Measurements from ENCODE around the gene APMAP. TPM values are rescaled to one million over a fixed set of nuclear protein-coding genes. Genes with fewer than 3 reads are reported as not detected.
"Not testable (repeated sequence)": the region's sequence is repeated elsewhere in the genome, so short reads cannot be mapped to it uniquely, and the experiment has no call there.

Gene APMAP
- total and polyA plus RNA-seq, 5 experiments from 2014 or later = 46.0 to 234 (median 74.5) TPM

GRCh38 chr20:24920706-24921105, 71.8 kb downstream of the APMAP start:
- peaks cover 0 to 19% (median 4%) of the 10 kb centered on the region in 5 donors for H3K27me3 Mint-ChIP-seq
- ATAC-seq = not testable (repeated sequence)

GRCh38 chr20:24919665-24920064, 72.9 kb downstream of the APMAP start:
- POLR2A ChIA-PET, DNase-seq: not testable (repeated sequence)

More at GRCh38 chr20:24920706-24921105, 71.8 kb downstream of the APMAP start:
- H3K4me3 Mint-ChIP-seq, H3K4me1 Mint-ChIP-seq, DNase-seq, H3K36me3 Mint-ChIP-seq, POLR2A ChIA-PET, H3K27ac Mint-ChIP-seq: not testable (repeated sequence)
- peaks cover 0 to 11% (median 0%) of the 10 kb centered on the region in 9 donors for H3K9me3 Mint-ChIP-seq

GRCh38 chr20:24918579-24919566, 73.7 kb downstream of the APMAP start:
- no peak for ATAC-seq
- H3K27me3 Mint-ChIP-seq = peaks cover 0 to 19% (median 4%) of the 10 kb centered on the region in 5 donors
- H3K4me1 Mint-ChIP-seq = peaks cover 0 to 5% (median 2%) of the 10 kb centered on the region in 4 donors
- POLR2A ChIA-PET = no interaction called here
- peak overlapping the region in 2 of 10 donors; percentile 7 to 8 for H3K4me3 Mint-ChIP-seq
- peak overlapping the region in 4 of 10 donors; percentile 6 to 48 (median 44) for H3K27ac Mint-ChIP-seq
- no peak for DNase-seq
- H3K36me3 Mint-ChIP-seq = peaks cover 0 to 4% (median 2%) of the 10 kb centered on the region in 3 donors
- H3K9me3 Mint-ChIP-seq = peaks cover 0 to 11% (median 0%) of the 10 kb centered on the region in 9 donors

More at GRCh38 chr20:24919665-24920064, 72.9 kb downstream of the APMAP start:
- peaks cover 0 to 11% (median 0%) of the 10 kb centered on the region in 9 donors for H3K9me3 Mint-ChIP-seq
- not testable (repeated sequence) for H3K36me3 Mint-ChIP-seq, H3K4me1 Mint-ChIP-seq, ATAC-seq, H3K4me3 Mint-ChIP-seq
- H3K27me3 Mint-ChIP-seq = peaks cover 0 to 19% (median 4%) of the 10 kb centered on the region in 5 donors
- H3K27ac Mint-ChIP-seq = peak overlapping the region in 1 of 10 donors; percentile 8

- peaks cover 0 to 19% (median 4%) of the 10 kb centered on the region in 5 donors for H3K27me3 Mint-ChIP-seq
- peak overlapping the region in 3 of 10 donors; percentile 7 to 18 (median 8) for H3K4me3 Mint-ChIP-seq
- peaks cover 0 to 3% (median 2%) of the 10 kb centered on the region in 3 donors for H3K36me3 Mint-ChIP-seq
- H3K4me1 Mint-ChIP-seq = peaks cover 0 to 5% (median 2%) of the 10 kb centered on the region in 4 donors
- peaks cover 0 to 9% (median 0%) of the 10 kb centered on the region in 9 donors for H3K9me3 Mint-ChIP-seq
- peak overlapping the region in 4 of 10 donors; percentile 43 to 56 (median 46) for H3K27ac Mint-ChIP-seq
- POLR2A ChIA-PET = no interaction called here
- ATAC-seq (peak; percentile 47 to 54), DNase-seq (peak in 7 of 10 donors; percentile 16 to 42 (median 36))
Observed at GRCh38 chr20:24917797-24918578, 74.6 kb downstream of the APMAP start.

- Mint-ChIP-seq H3K4me1 (peaks cover 0 to 5% (median 2%) of the 10 kb centered on the region in 4 donors), H3K9me3 (peaks cover 0 to 8% (median 0%) of the 10 kb centered on the region in 9 donors), H3K27me3 (peaks cover 0 to 19% (median 4%) of the 10 kb centered on the region in 5 donors), H3K36me3 (peaks cover 0 to 2% (median 0%) of the 10 kb centered on the region in 3 donors), H3K4me3 (no peak overlapping the region), H3K27ac (peak overlapping the region in 2 of 10 donors; percentile 46 to 71)
- POLR2A ChIA-PET = no interaction called here
- ATAC-seq = no peak
- no peak for DNase-seq
Observed at GRCh38 chr20:24917056-24917455, 75.5 kb downstream of the APMAP start.

GRCh38 chr20:24916412-24916811, 76.1 kb downstream of the APMAP start:
- H3K27ac Mint-ChIP-seq = no peak overlapping the region
- H3K27me3 Mint-ChIP-seq = peaks cover 0 to 19% (median 4%) of the 10 kb centered on the region in 5 donors
- DNase-seq (no peak), ATAC-seq (no peak)
- peaks cover 0 to 2% (median 0%) of the 10 kb centered on the region in 3 donors for H3K36me3 Mint-ChIP-seq
- H3K9me3 Mint-ChIP-seq = peaks cover 0 to 5% (median 0%) of the 10 kb centered on the region in 9 donors
- H3K4me1 Mint-ChIP-seq = peaks cover 0 to 5% (median 2%) of the 10 kb centered on the region in 4 donors
- H3K4me3 Mint-ChIP-seq = no peak overlapping the region
- POLR2A ChIA-PET = no interaction called here

GRCh38 chr20:24915892-24916291, 76.7 kb downstream of the APMAP start:
- ATAC-seq = no peak
- Mint-ChIP-seq H3K27me3 (peaks cover 0 to 14% (median 4%) of the 10 kb centered on the region in 5 donors), H3K4me3 (no peak overlapping the region), H3K4me1 (peaks cover 0 to 5% (median 2%) of the 10 kb centered on the region in 4 donors), H3K9me3 (peaks cover 0 to under 1% (median 0%) of the 10 kb centered on the region in 9 donors), H3K27ac (no peak overlapping the region), H3K36me3 (peaks cover 0 to under 1% (median 0%) of the 10 kb centered on the region in 3 donors)
- POLR2A ChIA-PET = no interaction called here
- DNase-seq = no peak

- H3K4me3 Mint-ChIP-seq = no peak overlapping the region
- POLR2A ChIA-PET = no interaction called here
- no peak for DNase-seq
Observed at GRCh38 chr20:24915440-24915839, 77.1 kb downstream of the APMAP start.

GRCh38 chr20:24914388-24915241, 77.9 kb downstream of the APMAP start:
- POLR2A ChIA-PET = no interaction called here
- peak overlapping the region in 2 of 10 donors; percentile 10 to 46 for H3K27ac Mint-ChIP-seq
- peaks cover 0 to 6% (median 2%) of the 10 kb centered on the region in 5 donors for H3K27me3 Mint-ChIP-seq
- DNase-seq = no peak
- no peak for ATAC-seq
- no peak overlapping the region for H3K4me3 Mint-ChIP-seq
- peaks cover 0 to 5% (median 2%) of the 10 kb centered on the region in 4 donors for H3K4me1 Mint-ChIP-seq
- H3K9me3 Mint-ChIP-seq = peaks cover 0 to 2% (median 0%) of the 10 kb centered on the region in 9 donors
- H3K36me3 Mint-ChIP-seq = no peaks in the 10 kb centered on the region

More at GRCh38 chr20:24915440-24915839, 77.1 kb downstream of the APMAP start:
- H3K27ac Mint-ChIP-seq = no peak overlapping the region
- H3K36me3 Mint-ChIP-seq = no peaks in the 10 kb centered on the region
- H3K27me3 Mint-ChIP-seq = peaks cover 0 to 13% (median 4%) of the 10 kb centered on the region in 5 donors
- H3K9me3 Mint-ChIP-seq = no peaks in the 10 kb centered on the region
- no peak for ATAC-seq
- peaks cover 0 to 5% (median 2%) of the 10 kb centered on the region in 4 donors for H3K4me1 Mint-ChIP-seq

- Mint-ChIP-seq H3K36me3 (peaks cover 0 to 6% (median under 1%) of the 10 kb centered on the region in 3 donors), H3K4me3 (no peak overlapping the region), H3K9me3 (peaks cover 0 to 13% (median 2%) of the 10 kb centered on the region in 9 donors), H3K27ac (peak overlapping the region in 1 of 10 donors; percentile 27), H3K27me3 (peaks cover 0 to 4% (median 2%) of the 10 kb centered on the region in 5 donors), H3K4me1 (no peaks in the 10 kb centered on the region)
- DNase-seq = no peak
- POLR2A ChIA-PET = no interaction called here
- ATAC-seq = no peak
Observed at GRCh38 chr20:24913076-24913628, 79.4 kb downstream of the APMAP start.
